ENCODE measurements around the gene TBC1D2B.

The TBC1D2B gene

GRCh38 chr15:77945566-77945965 is 131.9 kb downstream of the TBC1D2B start:
- TF ChIP-seq, protein P1, sequence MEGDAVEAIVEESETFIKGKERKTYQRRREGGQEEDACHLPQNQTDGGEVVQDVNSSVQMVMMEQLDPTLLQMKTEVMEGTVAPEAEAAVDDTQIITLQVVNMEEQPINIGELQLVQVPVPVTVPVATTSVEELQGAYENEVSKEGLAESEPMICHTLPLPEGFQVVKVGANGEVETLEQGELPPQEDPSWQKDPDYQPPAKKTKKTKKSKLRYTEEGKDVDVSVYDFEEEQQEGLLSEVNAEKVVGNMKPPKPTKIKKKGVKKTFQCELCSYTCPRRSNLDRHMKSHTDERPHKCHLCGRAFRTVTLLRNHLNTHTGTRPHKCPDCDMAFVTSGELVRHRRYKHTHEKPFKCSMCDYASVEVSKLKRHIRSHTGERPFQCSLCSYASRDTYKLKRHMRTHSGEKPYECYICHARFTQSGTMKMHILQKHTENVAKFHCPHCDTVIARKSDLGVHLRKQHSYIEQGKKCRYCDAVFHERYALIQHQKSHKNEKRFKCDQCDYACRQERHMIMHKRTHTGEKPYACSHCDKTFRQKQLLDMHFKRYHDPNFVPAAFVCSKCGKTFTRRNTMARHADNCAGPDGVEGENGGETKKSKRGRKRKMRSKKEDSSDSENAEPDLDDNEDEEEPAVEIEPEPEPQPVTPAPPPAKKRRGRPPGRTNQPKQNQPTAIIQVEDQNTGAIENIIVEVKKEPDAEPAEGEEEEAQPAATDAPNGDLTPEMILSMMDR (conservative IDR thresholded peaks at IDR 0.05; ENCODE audit: low read length): no peak
- DNase-seq (ENCODE audit: low read depth): no peak
- no peak overlapping the region for H3K4me3 ChIP-seq (ENCODE audit: low read length)
